NT2/D1 (cell line): Measurements from ENCODE around the gene SPRR1A.

ENCODE experiments used
- DNase-seq: peaks from one replicate; pipeline ENCODE4 v3.0.0-alpha.2; 2011; ENCODE audit warnings: low read depth, low spot score
- H3K27me3 ChIP-seq: 2 replicates; pipeline ENCODE4 v1.6.0; 2011; ENCODE audit warnings: mild to moderate bottlenecking; ENCODE audit not compliant: insufficient read length, insufficient read depth
- H3K36me3 ChIP-seq: 2 replicates; pipeline ENCODE4 v1.6.1; 2011; ENCODE audit warnings: mild to moderate bottlenecking, low read length, mixed read lengths; ENCODE audit not compliant: insufficient read depth, insufficient read length
- H3K4me1 ChIP-seq: 2 replicates; pipeline ENCODE4 v1.5.1; 2011; ENCODE audit not compliant: insufficient read depth, insufficient read length
- H3K4me3 ChIP-seq: 2 replicates; pipeline ENCODE4 v1.5.1; 2011; ENCODE audit warnings: low read depth; ENCODE audit not compliant: insufficient read length
- H3K9ac ChIP-seq: 2 replicates; pipeline ENCODE4 v1.6.0; 2011; ENCODE audit warnings: low read depth; ENCODE audit not compliant: insufficient read length
- H3K9me3 ChIP-seq: 2 replicates; pipeline ENCODE4 v1.5.1; 2011; ENCODE audit warnings: mild to moderate bottlenecking, low read length; ENCODE audit not compliant: insufficient read depth
- SUZ12 ChIP-seq: IDR thresholded peaks from 2 replicates; pipeline ENCODE4 v1.6.1; 2011; ENCODE audit not compliant: insufficient read length, insufficient read depth; ENCODE audit errors: extremely low read depth
- YY1 ChIP-seq: IDR thresholded peaks from 2 replicates; pipeline ENCODE4 v1.6.1; 2011; ENCODE audit not compliant: insufficient read length, insufficient read depth
- ZNF274 ChIP-seq: IDR thresholded peaks from 2 replicates; pipeline ENCODE4 v1.6.1; 2011; ENCODE audit warnings: mild to moderate bottlenecking, low read depth, low read length

Gene SPRR1A

DNA sequence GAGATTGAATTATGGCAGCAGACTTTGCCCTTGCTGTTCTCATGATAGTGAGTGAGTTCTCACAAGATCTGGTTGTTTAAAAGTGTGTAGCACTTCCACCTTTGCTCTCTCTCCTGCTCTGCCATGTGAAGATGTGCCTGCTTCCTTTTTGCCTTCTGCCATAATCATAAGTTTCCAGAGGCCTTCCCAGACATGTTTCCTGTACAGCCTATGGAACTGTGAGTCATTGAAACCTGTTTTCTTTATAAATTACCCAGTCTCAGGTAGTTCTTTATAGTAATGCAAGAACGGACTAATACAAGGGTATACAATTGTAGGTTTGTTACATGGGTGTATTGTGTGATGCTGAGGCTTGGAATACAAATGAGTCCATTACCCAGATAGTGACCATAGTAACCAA is 51.3 kb downstream of the SPRR1A start:
- H3K36me3 ChIP-seq = no peaks in the 10 kb centered on the region
- no peak overlapping the region for H3K4me3 ChIP-seq
- H3K9me3 ChIP-seq = no peaks in the 10 kb centered on the region
- H3K4me1 ChIP-seq = peaks cover 2% of the 10 kb centered on the region
- H3K9ac ChIP-seq = no peak overlapping the region
- TF ChIP-seq ZNF274 = no peak
- TF ChIP-seq SUZ12 = no peak
- no peak for TF ChIP-seq YY1
- no peak for DNase-seq
- H3K27me3 ChIP-seq = no peaks in the 10 kb centered on the region
